Neural cell (in vitro differentiated cells): ENCODE measurements around the gene TMEM40. TPM values are rescaled to one million over a fixed set of nuclear protein-coding genes. Genes with fewer than 3 reads are reported as not detected.

Experiments used
- H2AFZ ChIP-seq: fragments of 200-600, 300-800 bp; sonication (generic), shearing (Covaris generic); 2 replicates; pipeline ENCODE4 v1.6.0; 2014; ENCODE audit warnings: low read depth, mild to moderate bottlenecking, antibody characterized with exemption, low read length, moderate library complexity
- H3F3A ChIP-seq: fragments of 200-600 bp; shearing (Covaris generic); 2 replicates; pipeline ENCODE4 v1.6.1; 2016; ENCODE audit warnings: mild to moderate bottlenecking, moderate library complexity, mixed read lengths, antibody characterized with exemption, low read length; ENCODE audit not compliant: insufficient read depth, poor library complexity, severe bottlenecking
- H3K27ac ChIP-seq: fragments of 200-600, 300-800 bp; sonication (generic), shearing (Covaris generic); 2 replicates; pipeline ENCODE4 v1.5.1; 2014; ENCODE audit warnings: mild to moderate bottlenecking, low read length, moderate library complexity
- H3K27me3 ChIP-seq: fragments of 300-800, 200-600 bp; sonication (generic), shearing (Covaris generic); 2 replicates; pipeline ENCODE4 v1.6.0; 2014; ENCODE audit warnings: mild to moderate bottlenecking, low read depth, low read length, moderate library complexity; ENCODE audit not compliant: insufficient read depth
- H3K36me3 ChIP-seq: fragments of 300-800, 200-600 bp; sonication (generic), shearing (Covaris generic); 2 replicates; pipeline ENCODE4 v1.5.1; 2014; ENCODE audit warnings: mild to moderate bottlenecking, antibody characterized with exemption, low read length, moderate library complexity; ENCODE audit not compliant: insufficient read depth
- H3K4me2 ChIP-seq: fragments of 300-800, 200-600 bp; sonication (generic), shearing (Covaris generic); 2 replicates; pipeline ENCODE4 v1.6.0; 2014; ENCODE audit warnings: mild to moderate bottlenecking, low read length
- H3K4me3 ChIP-seq: fragments of 300-800, 200-600 bp; sonication (generic), shearing (Covaris generic); 2 replicates; pipeline ENCODE4 v1.5.1; 2014; ENCODE audit warnings: mild to moderate bottlenecking, low read length, moderate library complexity
- H3K79me2 ChIP-seq: fragments of 200-600 bp; shearing (Covaris generic); replicated peaks from 2 replicates; pipeline ENCODE4 v1.6.0; 2014; ENCODE audit warnings: mild to moderate bottlenecking, low read length, moderate library complexity; ENCODE audit not compliant: insufficient read depth
- H3K9ac ChIP-seq: fragments of 300-800, 200-600 bp; sonication (generic), shearing (Covaris generic); 2 replicates; pipeline ENCODE4 v1.6.1; 2016; ENCODE audit warnings: mild to moderate bottlenecking, low read length, mixed read lengths
- H3K9me2 ChIP-seq: fragments of 200-600 bp; shearing (Covaris generic); 2 replicates; pipeline ENCODE4 v1.6.1; 2016; ENCODE audit warnings: mild to moderate bottlenecking, low read length, mixed read lengths; ENCODE audit not compliant: insufficient read depth
- H3K9me3 ChIP-seq: fragments of 200-600, 300-800 bp; sonication (generic), shearing (Covaris generic); 2 replicates; pipeline ENCODE4 v1.6.1; 2016; ENCODE audit warnings: mild to moderate bottlenecking, mixed run types, low read length, moderate library complexity, mixed read lengths
- H4K20me1 ChIP-seq: fragments of 200-600 bp; shearing (Covaris generic); 2 replicates; pipeline ENCODE4 v1.6.1; 2016; ENCODE audit warnings: mild to moderate bottlenecking, mixed run types; ENCODE audit not compliant: insufficient read depth
- CTCF ChIP-seq: fragments of 450-650 bp; IDR thresholded peaks from 2 replicates; pipeline ENCODE4 v1.5.1; 2014; ENCODE audit warnings: antibody characterized with exemption, mild to moderate bottlenecking, moderate library complexity; ENCODE audit not compliant: poor library complexity, severe bottlenecking
- EP300 ChIP-seq: fragments of 450-650 bp; conservative IDR thresholded peaks from 2 replicates; pipeline ENCODE4 v1.6.1; 2014; ENCODE audit warnings: antibody characterized with exemption, mild to moderate bottlenecking, moderate library complexity; ENCODE audit not compliant: poor library complexity, severe bottlenecking
- EZH2 ChIP-seq: fragments of 200-600, 300-800 bp; shearing (Covaris generic), sonication (generic); IDR thresholded peaks from 2 replicates; pipeline ENCODE4 v1.6.1; 2014; ENCODE audit warnings: antibody characterized with exemption, low read length, borderline replicate concordance, mild to moderate bottlenecking; ENCODE audit not compliant: insufficient read depth, poor library complexity, severe bottlenecking
- MXI1 ChIP-seq: fragments of 450-650 bp; conservative IDR thresholded peaks from 2 replicates; pipeline ENCODE4 v1.6.1; 2014; ENCODE audit warnings: antibody characterized with exemption, mild to moderate bottlenecking; ENCODE audit not compliant: poor library complexity, severe bottlenecking
- POLR2AphosphoS5 ChIP-seq: IDR thresholded peaks from 2 replicates; pipeline ENCODE4 v1.6.1; 2012
- RAD21 ChIP-seq: fragments of 450-650 bp; conservative IDR thresholded peaks from 2 replicates; pipeline ENCODE4 v1.6.1; 2014; ENCODE audit warnings: antibody characterized with exemption, mild to moderate bottlenecking, moderate library complexity
- REST ChIP-seq: IDR thresholded peaks from 2 replicates; pipeline ENCODE4 v1.6.1; 2012; ENCODE audit warnings: borderline replicate concordance
- SMC3 ChIP-seq: fragments of 450-650 bp; conservative IDR thresholded peaks from 2 replicates; pipeline ENCODE4 v1.6.1; 2014; ENCODE audit warnings: antibody characterized with exemption, mild to moderate bottlenecking, moderate library complexity; ENCODE audit not compliant: poor library complexity
- TAF1 ChIP-seq: IDR thresholded peaks from 2 replicates; pipeline ENCODE4 v1.6.1; 2012; ENCODE audit warnings: low read depth
- polyA plus RNA-seq: library from polyadenylated mRNA; depleted of rRNA; stranded (reverse); fragments of >200 nt; gene quantifications from 2 replicates; pipeline ENCODE4 v1.2.3, GENCODE V29; 2014

TMEM40 gene
- polyA plus RNA-seq, 1 donor from 2014 or later = not detected

- no peaks in the 10 kb centered on the region for H3K9me2 ChIP-seq
- H2AFZ ChIP-seq = no peak overlapping the region
- no peaks in the 10 kb centered on the region for H3K9me3 ChIP-seq
- TF ChIP-seq RAD21 = no peak
- TF ChIP-seq POLR2AphosphoS5 = no peak
- TF ChIP-seq EZH2 = no peak
- TF ChIP-seq REST = no peak
- no peak for TF ChIP-seq SMC3
- H3K27ac ChIP-seq = no peak overlapping the region
- H3K27me3 ChIP-seq = no peaks in the 10 kb centered on the region
- no peaks in the 10 kb centered on the region for H4K20me1 ChIP-seq
- H3K9ac ChIP-seq = no peak overlapping the region
- no peaks in the 10 kb centered on the region for H3K79me2 ChIP-seq
- no peak overlapping the region for H3K4me3 ChIP-seq
- no peak overlapping the region for H3K4me2 ChIP-seq
- no peaks in the 10 kb centered on the region for H3K36me3 ChIP-seq
- no peaks in the 10 kb centered on the region for H3F3A ChIP-seq
These were observed 25.5 kb downstream of the TMEM40 start for GRCh38 chr3:12733566-12733965.

- Histone ChIP-seq H3K9ac (no peak overlapping the region), H3K36me3 (no peaks in the 10 kb centered on the region), H3K9me3 (no peaks in the 10 kb centered on the region), H3K27ac (no peak overlapping the region), H3K4me2 (no peak overlapping the region), H3K79me2 (no peaks in the 10 kb centered on the region), H2AFZ (no peak overlapping the region), H3F3A (no peaks in the 10 kb centered on the region), H4K20me1 (no peaks in the 10 kb centered on the region), H3K4me3 (no peak overlapping the region), H3K9me2 (no peaks in the 10 kb centered on the region), H3K27me3 (no peaks in the 10 kb centered on the region)
- TF ChIP-seq TAF1 = no peak
- TF ChIP-seq EP300 = no peak
- no peak for TF ChIP-seq RAD21
- TF ChIP-seq CTCF = no peak
- TF ChIP-seq POLR2AphosphoS5 = no peak
- TF ChIP-seq EZH2 = no peak
- no peak for TF ChIP-seq MXI1
- no peak for TF ChIP-seq SMC3
- no peak for TF ChIP-seq REST
These were observed 28.4 kb downstream of the TMEM40 start for GRCh38 chr3:12730506-12731242.
